NT2/D1 (cell line): ENCODE data around the gene IPPK.

Source experiments
- SUZ12 ChIP-seq: IDR thresholded peaks from 2 replicates; pipeline ENCODE4 v1.6.1; 2011; ENCODE audit not compliant: insufficient read length, insufficient read depth; ENCODE audit errors: extremely low read depth
- YY1 ChIP-seq: IDR thresholded peaks from 2 replicates; pipeline ENCODE4 v1.6.1; 2011; ENCODE audit not compliant: insufficient read length, insufficient read depth

DNA sequence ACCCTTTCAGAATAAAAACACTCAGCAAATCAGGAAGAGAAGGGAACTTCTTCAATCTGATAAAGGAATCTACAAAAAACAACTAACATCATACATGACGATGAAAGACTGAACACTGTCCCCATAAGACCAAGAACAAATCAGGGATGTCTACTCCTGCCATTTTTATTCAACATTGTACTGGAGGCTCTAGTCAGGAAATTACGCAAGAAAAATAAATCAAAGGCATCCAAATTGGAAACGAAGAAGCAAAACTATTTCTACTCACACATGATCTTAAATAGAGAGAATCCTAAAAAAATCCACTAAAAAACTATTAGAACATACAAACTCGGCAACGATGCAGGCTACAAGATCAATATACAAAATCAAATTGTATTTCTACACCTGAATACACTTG lies 42.3 kb downstream of the IPPK start:
- no peak for TF ChIP-seq YY1
- no peak for TF ChIP-seq SUZ12
